Nephron progenitor cell (in vitro differentiated cells): ENCODE data around the gene PDHA1.

Source experiments
- DNase-seq: peaks from one replicate; pipeline ENCODE4 v3.0.0; 2021
- H3K27ac Mint-ChIP-seq: 2 replicates; pipeline ENCODE4 v1.8.0; 2021; ENCODE audit warnings: mild to moderate bottlenecking, moderate library complexity, mixed read lengths
- H3K27me3 Mint-ChIP-seq: 2 replicates; pipeline ENCODE4 v1.8.0; 2021; ENCODE audit warnings: mild to moderate bottlenecking, low read depth, mixed read lengths; ENCODE audit not compliant: poor library complexity
- H3K36me3 Mint-ChIP-seq: 2 replicates; pipeline ENCODE4 v1.8.0; 2021; ENCODE audit warnings: low read depth, mixed read lengths
- H3K4me1 Mint-ChIP-seq: 2 replicates; pipeline ENCODE4 v1.8.0; 2021; ENCODE audit warnings: mixed read lengths
- H3K4me3 Mint-ChIP-seq: 2 replicates; pipeline ENCODE4 v1.8.0; 2021; ENCODE audit warnings: mild to moderate bottlenecking, moderate library complexity, mixed read lengths
- H3K9me3 Mint-ChIP-seq: 2 replicates; pipeline ENCODE4 v1.8.0; 2021; ENCODE audit warnings: mild to moderate bottlenecking, moderate library complexity, mixed read lengths
- TF ChIP-seq, protein P1 (sequence below): fragments of 200-600 bp; sonication (generic); IDR thresholded peaks from 2 replicates; pipeline ENCODE4 v1.5.0; 2021; ENCODE audit warnings: antibody characterized with exemption

The PDHA1 gene

DNA sequence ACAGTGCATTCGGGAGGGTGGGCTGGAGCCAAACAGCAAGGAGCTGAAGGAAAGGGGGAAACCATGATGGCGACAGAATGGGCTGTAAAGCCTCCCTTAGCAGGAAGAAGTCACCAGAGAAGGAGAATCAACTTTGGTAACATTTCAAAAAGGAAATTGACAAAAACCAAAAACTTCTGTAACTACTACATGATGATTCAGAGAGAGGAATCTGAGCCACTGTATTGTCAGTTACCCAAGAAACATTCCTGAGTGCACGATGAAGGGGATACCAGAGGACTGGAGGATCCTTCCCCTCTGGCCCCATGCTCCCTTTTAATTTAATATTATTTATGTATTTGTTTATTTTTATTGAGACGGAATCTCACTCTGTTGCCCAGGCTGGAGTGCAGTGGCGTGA is 26.3 kb downstream of the PDHA1 start:
- H3K36me3 Mint-ChIP-seq, result peaks cover 11% of the 10 kb centered on the region
- no peak for DNase-seq
- H3K4me3 Mint-ChIP-seq, result no peak overlapping the region
- no peak overlapping the region for H3K27ac Mint-ChIP-seq
- H3K4me1 Mint-ChIP-seq, result peaks cover 9% of the 10 kb centered on the region
- peaks cover 8% of the 10 kb centered on the region for H3K27me3 Mint-ChIP-seq
- TF ChIP-seq, protein P1, sequence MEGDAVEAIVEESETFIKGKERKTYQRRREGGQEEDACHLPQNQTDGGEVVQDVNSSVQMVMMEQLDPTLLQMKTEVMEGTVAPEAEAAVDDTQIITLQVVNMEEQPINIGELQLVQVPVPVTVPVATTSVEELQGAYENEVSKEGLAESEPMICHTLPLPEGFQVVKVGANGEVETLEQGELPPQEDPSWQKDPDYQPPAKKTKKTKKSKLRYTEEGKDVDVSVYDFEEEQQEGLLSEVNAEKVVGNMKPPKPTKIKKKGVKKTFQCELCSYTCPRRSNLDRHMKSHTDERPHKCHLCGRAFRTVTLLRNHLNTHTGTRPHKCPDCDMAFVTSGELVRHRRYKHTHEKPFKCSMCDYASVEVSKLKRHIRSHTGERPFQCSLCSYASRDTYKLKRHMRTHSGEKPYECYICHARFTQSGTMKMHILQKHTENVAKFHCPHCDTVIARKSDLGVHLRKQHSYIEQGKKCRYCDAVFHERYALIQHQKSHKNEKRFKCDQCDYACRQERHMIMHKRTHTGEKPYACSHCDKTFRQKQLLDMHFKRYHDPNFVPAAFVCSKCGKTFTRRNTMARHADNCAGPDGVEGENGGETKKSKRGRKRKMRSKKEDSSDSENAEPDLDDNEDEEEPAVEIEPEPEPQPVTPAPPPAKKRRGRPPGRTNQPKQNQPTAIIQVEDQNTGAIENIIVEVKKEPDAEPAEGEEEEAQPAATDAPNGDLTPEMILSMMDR, result no peak
- H3K9me3 Mint-ChIP-seq, result peaks cover 58% of the 10 kb centered on the region

- TF ChIP-seq, protein P1, result peak; percentile 61
- peaks cover 9% of the 10 kb centered on the region for H3K4me1 Mint-ChIP-seq
- H3K9me3 Mint-ChIP-seq, result peaks cover 49% of the 10 kb centered on the region
- no peak overlapping the region for H3K27ac Mint-ChIP-seq
- H3K36me3 Mint-ChIP-seq, result no peaks in the 10 kb centered on the region
- DNase-seq, result peak; percentile 71
- peaks cover 12% of the 10 kb centered on the region for H3K27me3 Mint-ChIP-seq
- peak overlapping the region; percentile 83 for H3K4me3 Mint-ChIP-seq
Observed at GRCh38 chrX:19372170-19372546, 28.4 kb downstream of the PDHA1 start.

- TF ChIP-seq, protein P1, result no peak
- H3K27me3 Mint-ChIP-seq, result peaks cover 12% of the 10 kb centered on the region
- peaks cover 51% of the 10 kb centered on the region for H3K9me3 Mint-ChIP-seq
- DNase-seq, result peak; percentile 22
- H3K36me3 Mint-ChIP-seq, result no peaks in the 10 kb centered on the region
- peaks cover 9% of the 10 kb centered on the region for H3K4me1 Mint-ChIP-seq
- peak overlapping the region; percentile 83 for H3K4me3 Mint-ChIP-seq
- no peak overlapping the region for H3K27ac Mint-ChIP-seq
Observed at GRCh38 chrX:19372547-19373331, 29.0 kb downstream of the PDHA1 start.

DNA sequence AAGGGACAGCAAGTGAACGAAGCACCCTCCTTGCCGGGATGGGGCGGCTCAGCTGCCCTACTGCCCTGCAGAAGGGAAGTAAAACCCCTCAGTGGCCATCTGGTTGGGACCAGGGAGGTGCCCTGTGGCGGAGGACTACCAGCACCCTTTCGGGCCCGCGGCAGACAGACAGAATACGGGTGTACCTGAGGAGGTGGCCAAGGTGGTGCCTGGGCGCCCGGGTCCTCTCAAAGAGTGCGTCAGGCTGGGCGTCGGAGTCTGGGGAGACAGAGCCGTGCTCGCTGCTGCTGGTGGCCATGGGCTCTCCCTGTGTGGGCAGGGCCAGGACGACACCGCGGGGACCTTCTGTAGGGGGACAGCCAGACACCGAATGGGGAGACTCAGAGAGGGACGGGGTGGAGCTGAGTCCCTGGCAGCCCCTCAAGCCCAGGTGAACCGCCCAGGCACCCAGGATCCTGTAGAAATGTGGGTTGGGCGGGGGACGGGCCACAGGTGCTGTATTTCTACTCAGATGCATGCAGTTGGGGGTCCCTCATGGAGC is 29.7 kb downstream of the PDHA1 start:
- peaks cover 51% of the 10 kb centered on the region for H3K9me3 Mint-ChIP-seq

GRCh38 chrX:19375546-19375945 is 31.8 kb downstream of the PDHA1 start:
- Mint-ChIP-seq H3K27me3 (peaks cover 12% of the 10 kb centered on the region), H3K27ac (no peak overlapping the region), H3K9me3 (peaks cover 52% of the 10 kb centered on the region), H3K4me3 (no peak overlapping the region), H3K4me1 (peaks cover 9% of the 10 kb centered on the region), H3K36me3 (no peaks in the 10 kb centered on the region)
- DNase-seq, result no peak
- TF ChIP-seq, protein P1, result no peak

More for the DNA sequence above, 29.7 kb downstream of the PDHA1 start:
- H3K27me3 Mint-ChIP-seq, result peaks cover 12% of the 10 kb centered on the region
- H3K27ac Mint-ChIP-seq, result no peak overlapping the region
- peaks cover 9% of the 10 kb centered on the region for H3K4me1 Mint-ChIP-seq
- peak; percentile 16 for DNase-seq
- H3K4me3 Mint-ChIP-seq, result peak overlapping the region; percentile 83
- no peaks in the 10 kb centered on the region for H3K36me3 Mint-ChIP-seq
- TF ChIP-seq, protein P1, result no peak

GRCh38 chrX:19377799-19378198 is 34.1 kb downstream of the PDHA1 start:
- TF ChIP-seq, protein P1, result no peak
- Mint-ChIP-seq H3K27ac (no peak overlapping the region), H3K4me1 (peaks cover under 1% of the 10 kb centered on the region), H3K4me3 (no peak overlapping the region), H3K27me3 (peaks cover 18% of the 10 kb centered on the region), H3K36me3 (no peaks in the 10 kb centered on the region), H3K9me3 (peaks cover 51% of the 10 kb centered on the region)
- DNase-seq, result no peak
